GM18868 (cell line): ENCODE data around the gene HDAC11.

Experiments used
- ATAC-seq: cut with Tn5 transposase; IDR thresholded peaks from one replicate; pipeline ENCODE4 v1.9.1; 2021; ENCODE audit warnings: mild to moderate bottlenecking, moderate library complexity; ENCODE audit not compliant: unreplicated experiment

Gene HDAC11

DNA sequence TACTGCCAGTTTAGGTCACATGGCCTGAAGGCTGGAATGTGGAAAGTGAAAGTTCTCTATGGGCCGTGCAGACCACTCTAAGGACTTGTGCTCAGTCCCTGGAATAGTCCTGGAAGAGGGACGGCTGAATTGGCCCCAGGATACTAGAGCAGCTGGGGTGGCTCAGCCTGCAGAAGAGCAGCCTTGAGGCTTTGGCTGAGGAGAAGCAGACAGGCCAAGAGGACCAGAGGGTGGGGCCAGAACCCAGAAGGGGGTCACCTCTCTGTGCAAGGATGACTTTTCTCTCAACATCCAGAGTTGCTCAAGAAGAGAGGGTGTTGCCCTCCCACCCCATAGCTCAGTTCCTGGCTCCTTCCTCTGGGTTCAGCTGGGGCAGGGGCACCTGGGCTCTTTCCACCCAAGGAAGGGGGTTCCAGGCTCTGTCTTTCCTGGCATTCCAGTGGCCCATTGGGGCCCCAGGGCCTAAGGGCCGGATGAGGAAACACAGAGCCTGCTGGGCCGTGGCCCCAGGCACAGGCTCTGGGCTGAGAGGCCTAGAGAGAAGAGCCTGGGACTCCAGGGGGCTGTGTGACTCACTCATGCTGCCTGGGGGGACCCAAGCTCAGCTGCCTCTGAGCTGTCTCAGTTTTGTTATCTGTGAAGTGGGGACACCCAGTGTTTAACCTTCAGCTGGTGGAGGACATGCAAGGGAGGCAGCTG, 60.3 kb downstream of the HDAC11 start:
- no peak for ATAC-seq

DNA sequence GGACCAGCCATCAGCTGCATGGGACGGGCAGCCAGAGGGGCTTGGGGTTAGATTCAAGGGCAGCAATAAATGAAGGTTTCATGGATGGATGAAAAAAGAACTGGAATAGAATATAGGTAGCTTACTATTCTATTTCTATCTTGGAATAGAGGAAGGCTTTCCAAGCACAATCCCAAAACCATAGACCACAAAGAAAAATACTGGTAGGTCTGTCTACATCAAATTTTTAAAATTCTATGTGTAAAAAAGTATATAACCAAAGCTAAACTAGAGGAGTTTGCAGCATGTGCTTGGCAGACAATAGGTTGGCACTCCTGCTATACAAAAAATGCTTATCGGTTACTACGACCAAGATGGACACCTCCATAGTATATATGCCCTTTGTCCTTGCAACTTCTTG, 61.6 kb downstream of the HDAC11 start:
- no peak for ATAC-seq

DNA sequence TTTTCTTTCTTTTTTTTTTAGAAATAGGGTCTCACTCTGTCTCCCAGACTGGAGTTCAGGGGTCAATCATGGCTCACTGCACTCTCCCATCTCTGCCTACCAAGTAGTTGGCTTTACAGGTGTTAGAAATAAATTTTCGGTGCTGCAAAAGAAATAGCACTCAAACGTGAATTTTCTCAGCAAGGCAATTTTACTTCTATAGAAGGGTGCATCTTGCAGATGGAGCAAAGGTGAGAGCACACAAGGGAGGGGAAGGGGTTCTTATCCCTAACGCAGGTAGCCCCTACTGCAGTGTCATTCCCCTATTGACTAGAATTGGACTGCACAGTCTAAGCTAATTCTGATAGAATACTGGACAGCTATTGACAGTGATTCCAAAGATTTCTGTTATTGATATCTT, 62.0 kb downstream of the HDAC11 start:
- no peak for ATAC-seq

DNA sequence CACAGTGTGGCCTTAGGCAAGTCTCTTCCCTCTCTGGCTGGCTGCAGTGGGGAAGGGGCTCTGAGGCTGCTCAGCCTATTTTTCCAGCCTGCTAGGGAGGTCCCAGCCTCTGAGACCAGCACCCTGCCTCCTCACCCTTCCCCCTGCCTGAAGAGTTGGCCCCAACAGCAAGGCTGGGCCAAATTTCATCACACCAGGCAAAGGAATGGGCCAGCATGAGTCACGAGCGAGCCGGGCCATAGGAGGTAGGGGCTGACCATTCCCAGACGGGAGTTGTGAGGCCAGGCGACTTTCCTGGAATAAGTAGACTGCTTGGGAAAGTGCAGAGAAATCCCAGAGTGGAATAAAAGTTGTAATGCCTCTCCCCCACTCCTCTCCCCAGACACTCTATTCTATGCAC, 63.1 kb downstream of the HDAC11 start:
- ATAC-seq: no peak

DNA sequence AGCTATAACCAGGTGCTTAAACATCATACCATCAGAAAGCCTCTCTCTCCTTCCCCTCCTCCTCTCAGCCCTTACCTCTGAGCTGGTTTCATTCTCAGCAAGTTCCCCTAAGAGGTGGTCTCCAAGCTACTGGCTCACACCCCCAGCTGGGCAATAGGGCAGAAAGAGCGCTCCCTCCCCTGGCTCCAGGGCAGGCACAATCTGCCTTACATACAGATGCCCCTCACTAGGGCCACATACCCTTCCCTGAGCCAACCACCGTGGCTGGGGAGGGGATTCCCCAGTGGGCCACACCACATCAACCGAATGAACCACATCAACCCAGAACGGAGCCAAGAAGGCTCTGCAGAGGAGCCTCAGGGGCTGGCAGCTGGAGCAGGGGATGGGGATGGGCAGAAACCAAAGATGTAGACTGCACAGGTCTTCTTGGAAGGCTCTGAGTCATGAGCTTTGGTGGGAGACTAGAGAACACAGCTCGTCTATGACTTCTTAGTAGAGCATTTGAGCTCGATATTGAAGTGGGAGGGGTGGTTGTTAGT, 64.3 kb downstream of the HDAC11 start:
- no peak for ATAC-seq

DNA sequence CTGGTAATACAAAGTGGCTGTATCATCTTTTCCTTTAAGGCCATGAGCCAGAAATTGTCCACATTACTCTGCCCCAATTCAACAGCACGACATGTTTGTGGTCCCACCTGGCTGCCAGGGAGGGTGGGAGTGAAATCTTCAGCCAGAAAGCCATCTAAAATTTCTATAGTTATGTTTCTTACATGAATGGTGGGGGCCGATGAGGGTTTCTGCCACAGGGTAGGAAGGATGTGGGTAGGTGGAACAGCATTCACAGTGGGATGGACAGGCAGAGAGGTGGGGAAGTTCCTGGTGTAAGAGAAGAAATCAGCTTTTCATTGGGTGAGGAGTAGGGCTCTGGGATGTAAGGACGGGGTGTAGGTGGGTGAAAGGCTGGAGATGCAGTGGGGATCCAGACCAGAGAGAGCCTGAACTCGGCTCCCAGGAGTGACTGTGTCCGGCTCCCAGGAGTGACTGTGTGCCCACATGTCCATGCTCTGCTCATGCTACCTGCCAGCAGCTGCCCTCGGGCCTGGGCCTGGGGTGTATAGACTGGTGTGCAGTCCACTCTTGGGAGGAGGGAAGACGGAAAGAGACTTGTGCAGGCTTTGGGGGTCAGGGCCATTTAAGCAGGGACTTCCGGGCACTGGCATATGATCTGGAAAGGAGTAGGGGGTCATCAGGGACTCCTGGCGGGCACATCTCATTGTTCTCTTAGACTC, 65.0 kb downstream of the HDAC11 start:
- no peak for ATAC-seq

DNA sequence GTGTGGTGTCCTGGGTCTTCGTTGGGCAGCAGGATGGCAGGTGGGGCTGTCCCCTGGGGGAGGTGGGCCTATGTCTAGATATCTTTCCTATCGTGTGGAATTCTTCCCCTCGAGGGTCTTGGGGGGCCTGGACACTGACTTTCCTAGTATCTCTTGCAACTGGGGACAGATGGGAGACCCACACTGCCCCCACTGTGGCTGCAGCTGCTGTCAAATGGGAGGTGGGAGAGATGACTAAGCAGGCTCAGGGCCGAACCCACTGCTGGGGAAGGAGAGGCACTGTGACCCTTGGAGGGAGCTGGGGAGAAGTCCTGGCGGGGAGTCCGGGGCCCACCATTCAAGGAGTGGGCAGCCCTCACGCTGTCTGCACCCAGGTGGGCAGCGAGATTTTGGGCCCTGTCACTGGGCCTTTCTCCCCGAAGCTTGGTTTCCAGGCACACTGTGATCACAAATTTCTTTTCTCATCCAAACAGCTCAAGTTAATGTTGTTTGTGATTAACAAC, 65.9 kb downstream of the HDAC11 start:
- ATAC-seq: no peak

DNA sequence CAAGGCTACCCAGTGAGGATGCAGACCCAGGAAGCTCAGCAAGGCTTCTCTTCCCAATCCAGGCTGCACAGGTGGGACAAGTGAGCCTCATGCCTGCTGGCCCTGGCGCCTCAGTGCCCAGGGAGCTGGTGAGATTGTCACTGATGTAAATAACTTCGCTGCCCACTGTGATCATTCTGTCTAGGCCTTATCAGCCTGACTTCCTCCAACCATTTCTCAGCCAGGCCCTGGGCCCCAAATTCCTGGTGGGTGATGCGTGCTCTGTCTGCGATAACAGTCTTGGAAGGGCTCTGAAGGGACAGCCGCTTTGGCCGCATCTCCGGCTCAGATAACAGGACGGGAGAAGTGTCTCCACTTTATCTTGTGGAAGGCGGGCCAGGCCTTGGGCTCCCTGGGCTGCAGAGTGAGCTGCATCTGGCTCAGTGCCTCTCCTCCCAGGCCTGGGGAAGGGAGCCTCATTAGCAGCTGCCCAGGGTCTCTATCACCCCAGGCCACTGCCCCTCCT, 66.6 kb downstream of the HDAC11 start:
- no peak for ATAC-seq

DNA sequence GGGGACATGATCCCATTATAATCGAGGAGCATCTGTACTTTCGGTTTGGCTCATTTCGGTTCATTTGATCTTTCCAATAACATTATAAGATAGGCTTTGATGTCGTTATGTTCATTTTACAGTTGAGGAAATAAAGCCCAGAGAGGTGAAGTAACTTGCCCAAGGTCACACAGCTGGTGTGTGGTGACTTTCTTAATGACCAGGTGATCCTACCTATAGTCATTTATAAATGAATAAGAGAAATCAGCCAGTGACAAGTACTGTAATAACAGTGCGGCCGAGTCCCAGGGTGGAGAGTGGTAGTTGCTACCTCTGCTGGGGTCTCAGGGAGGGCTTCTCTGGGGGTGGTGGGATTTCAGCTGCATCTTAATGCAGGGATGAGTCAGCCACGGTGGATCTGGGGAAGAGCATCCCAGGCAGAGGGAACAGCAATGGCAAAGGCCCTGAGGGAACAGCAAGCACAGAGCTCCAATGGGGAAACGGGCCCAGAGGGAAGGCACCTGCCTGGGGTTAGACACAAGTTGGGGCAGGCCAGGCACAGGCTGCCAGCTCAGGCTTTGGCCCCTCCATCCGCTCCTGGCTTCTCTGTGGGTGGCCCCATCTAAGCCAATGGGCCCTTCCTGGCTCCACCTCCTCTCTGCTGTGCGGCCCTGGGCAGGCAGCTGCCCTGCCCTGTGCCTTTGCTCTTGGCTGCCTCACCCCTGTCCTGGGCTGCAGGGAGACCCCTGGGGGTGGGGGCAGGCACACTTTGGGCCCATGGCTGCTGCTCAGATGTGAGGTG, 67.7 kb downstream of the HDAC11 start:
- ATAC-seq: no peak

DNA sequence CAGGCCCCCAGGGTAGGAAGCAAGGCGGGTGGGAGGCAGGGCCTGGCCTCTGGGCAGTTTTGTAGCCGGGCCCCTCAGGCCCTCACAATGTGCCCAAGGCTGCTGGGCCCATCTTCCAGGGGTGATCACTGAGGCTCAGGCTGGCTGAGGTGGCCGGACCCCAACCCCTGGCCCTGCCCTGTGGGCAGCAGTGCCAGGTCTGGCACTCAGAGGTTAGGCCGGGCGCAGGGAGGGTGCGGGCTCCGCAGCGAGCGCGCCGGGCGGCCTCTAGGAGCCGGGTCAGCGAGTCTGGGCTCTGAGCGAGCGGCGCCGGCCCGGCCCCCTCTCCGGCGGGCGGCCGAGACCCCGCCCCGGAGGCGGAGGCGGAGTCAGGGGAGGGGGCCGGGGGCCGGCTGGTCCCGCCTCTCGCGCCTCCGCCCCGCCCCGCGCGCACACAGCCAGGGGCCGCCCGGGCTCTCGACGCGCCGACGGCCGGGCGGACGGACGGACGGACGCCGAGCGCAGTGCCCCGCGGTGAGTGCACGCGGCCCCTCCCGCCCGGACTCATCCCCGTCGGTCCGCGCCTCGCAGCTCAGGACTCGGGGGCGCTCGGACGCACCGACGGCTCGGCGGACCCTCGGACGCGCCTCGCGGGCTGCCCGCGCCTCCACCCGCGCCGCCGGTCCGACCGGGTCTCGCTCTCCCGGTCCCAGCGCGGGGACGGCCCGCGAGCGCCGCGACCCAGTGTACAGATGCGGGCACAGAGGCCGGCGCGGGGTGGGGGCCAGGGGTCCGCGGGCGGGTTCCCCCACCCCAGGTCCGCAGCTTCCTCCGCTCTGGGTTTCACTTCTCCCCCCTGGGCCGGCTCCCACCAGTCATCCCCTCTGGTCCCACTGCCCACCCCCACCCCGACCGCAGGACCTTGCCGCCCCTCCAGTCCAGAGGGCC, 68.9 kb downstream of the HDAC11 start, which contains the start of gene FBLN2:
FBLN2 (plus strand) TSS at position 430 of the 927 bp plus-strand sequence. CDS start 21,231 bp downstream, outside the sequence.
- ATAC-seq: no peak

DNA sequence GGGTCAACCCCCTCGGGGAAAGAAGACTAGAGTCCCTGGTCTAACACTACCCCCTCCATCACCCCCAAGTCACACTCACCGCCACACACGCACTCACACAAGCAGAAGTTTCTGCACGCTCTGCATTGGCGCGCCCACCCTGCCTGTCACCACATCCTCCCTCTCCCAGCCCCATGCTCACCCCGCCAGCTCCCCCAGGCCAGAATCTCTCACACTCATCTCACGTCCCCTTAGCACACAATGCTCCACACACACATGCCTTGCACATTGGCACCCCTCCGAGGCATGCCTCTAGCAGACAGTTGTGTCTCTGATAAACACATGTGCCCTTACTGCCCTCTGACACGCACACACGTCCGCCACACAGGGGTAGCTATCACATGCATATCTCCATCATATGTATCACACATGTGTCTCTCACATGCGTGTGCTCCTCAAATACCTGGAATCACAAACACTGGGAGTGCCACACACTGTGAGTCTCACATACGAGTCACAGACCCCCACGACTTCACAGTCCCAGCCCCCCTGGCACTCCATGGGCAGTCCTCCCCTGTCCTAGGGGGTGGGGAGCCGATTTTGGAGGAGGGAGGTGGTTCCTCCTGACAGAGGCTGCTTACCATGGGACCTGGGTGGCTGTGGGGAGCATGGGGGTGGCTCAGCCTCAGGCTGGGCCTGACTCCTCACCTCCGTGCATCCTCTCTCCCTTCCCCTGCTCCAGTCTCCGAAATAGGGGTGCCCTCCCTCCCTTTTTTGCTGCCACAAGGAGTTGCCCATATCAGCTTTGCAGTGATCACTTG, 69.7 kb downstream of the HDAC11 start:
- ATAC-seq: no peak

DNA sequence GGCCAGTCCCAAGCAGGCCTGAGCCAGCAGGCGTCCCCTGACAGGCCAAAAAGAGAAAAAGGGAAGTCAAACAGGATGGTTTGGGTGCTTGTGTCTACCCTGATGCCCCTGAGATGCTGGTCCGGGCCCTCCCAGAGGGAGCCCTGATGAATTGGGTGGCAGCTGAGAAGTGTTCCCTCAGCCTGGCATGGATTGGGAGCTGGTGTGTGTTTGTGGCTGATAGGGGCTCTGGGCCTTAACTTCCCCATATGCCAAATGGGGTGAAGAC, 70.3 kb downstream of the HDAC11 start:
- no peak for ATAC-seq

DNA sequence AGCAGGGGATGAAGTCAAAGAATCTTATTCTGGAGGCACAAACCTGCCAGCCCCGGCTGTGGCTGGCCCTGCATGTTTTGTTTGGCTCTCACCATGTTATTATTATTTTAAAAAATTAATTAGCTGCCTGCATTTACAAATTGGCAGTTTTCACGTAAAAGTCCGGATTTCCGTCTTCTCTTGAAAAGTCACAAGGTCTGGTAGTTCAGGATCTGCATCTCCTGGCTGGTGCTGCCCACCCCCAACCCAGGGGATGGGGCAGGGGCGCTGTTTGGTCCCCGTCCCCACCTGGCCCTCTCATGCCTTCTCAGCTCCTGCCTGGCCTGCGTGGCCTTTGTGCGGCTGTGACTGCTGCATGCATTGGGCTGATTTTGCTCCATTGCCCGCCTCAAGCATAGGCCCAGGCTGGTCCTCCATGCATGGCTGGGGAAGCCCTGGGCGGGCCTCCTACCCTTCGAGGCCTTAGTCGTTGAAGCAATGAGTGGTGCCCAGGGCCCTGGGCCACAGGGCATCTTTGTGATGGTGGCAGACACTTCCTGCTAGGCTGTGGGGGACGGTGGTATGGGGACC, 70.8 kb downstream of the HDAC11 start:
- no peak for ATAC-seq

DNA sequence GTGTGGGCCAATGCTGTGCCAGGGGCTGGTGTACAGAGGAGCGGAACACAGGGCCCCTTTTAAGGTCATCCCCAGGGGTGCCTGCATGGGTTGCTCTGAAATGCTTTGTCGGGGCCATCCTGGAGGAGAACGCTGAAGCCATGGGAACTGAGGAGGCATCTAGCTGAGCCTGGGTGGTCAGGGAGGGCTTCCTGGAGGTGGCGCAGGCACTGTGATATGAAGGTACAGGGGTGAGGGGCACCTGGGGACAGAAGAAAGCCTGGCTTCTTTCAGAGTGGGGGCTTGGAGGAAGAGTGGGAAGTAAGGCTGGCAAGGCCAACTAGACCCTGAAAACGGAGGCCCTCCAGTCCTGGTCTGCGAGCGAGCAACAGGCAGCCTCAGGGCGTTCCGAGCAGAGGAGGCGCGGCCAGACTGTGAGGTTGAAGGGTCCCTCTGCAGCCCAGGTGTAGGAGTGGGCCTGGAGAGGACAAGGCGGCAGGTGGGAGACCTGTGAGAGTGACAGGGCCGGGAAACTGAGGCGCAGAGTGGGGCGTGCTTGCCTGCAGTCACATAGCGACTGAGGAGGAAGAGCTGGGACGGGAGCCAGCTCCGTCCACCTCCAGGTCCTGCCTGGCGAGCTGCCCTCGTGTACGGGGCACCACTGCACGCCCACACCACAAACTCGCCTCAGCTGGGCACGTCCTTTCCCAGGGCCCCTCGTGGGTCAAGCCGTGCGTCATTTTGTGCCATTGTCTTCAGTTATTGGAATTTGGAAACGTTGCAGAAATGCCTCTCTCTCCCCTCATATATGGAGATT, 72.9 kb downstream of the HDAC11 start:
- ATAC-seq: no peak

DNA sequence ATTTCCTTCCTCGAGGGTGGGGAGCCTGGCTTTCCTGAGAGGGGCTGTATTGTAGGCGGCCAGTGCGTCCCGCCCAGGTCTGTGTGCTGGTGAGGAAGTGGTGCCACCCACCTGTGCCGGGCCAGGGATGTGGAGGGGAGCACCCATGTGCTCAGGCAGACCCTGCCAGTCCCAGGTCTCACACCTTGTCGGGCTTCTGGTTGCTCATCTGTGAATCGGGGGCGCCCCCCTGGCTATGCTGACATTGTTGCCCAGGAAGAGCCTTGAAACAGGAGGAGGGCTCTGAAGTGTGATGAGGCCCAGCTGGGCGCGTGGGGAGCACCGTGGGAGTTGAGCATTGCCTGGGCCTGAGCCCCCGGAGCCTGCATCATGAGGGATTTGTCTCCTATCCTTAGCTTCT, 73.6 kb downstream of the HDAC11 start:
- ATAC-seq: no peak

DNA sequence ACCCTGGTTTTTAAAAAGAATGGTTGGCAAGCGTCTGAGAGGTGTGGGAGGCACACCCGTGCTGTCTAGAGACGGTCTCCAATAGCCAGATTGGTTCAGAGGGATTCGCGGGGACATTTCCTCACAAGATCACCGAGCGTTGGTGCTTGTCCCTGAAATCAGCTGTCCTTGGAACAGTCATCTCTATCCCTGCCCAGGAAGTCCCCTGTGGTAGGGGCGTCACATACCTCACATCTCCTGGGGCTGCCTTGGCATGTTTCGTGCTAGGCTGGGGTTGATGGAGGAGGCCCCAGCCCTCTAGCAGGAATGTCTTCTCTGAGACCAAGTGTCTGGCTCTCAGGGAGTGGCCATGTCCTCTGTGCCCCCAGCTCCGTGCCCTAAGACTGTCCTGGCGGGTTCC, 75.6 kb downstream of the HDAC11 start:
- ATAC-seq: no peak
